ENCODE measurements around the gene ADAMTS1. TPM values are rescaled to one million over a fixed set of nuclear protein-coding genes. Genes with fewer than 3 reads are reported as not detected.

Gene ADAMTS1
- total RNA-seq, 1 experiment from 2014 or later = 17.8 TPM

- no peak overlapping the region for H3K4me3 Mint-ChIP-seq
- Histone ChIP-seq H4K5ac (ENCODE audit: insufficient read length, low read depth, low read length) (no peak overlapping the region), H2AFZ (ENCODE audit: low read length) (no peak overlapping the region), H3K79me1 (ENCODE audit: insufficient read depth, low read depth, low read length, poor library complexity, severe bottlenecking) (no peaks in the 10 kb centered on the region), H4K8ac (replicated peaks; ENCODE audit: insufficient read length, low read depth, low read length) (no peak overlapping the region), H2BK15ac (ENCODE audit: low read depth, low read length) (no peak overlapping the region), H2BK5ac (ENCODE audit: insufficient read length, low read length) (no peak overlapping the region), H3K79me2 (ENCODE audit: insufficient read depth, low read length) (no peaks in the 10 kb centered on the region; the same call in 1 of the 2 replicates), H3K4ac (ENCODE audit: low read depth, low read length) (no peak overlapping the region), H2AK5ac (ENCODE audit: insufficient read length, low read length) (no peak overlapping the region), H3K27me3 (ENCODE audit: insufficient read depth, low read length) (no peaks in the 10 kb centered on the region), H3K14ac (ENCODE audit: insufficient read depth, low read length) (no peak overlapping the region), H3K56ac (ENCODE audit: insufficient read length, low read depth, low read length) (no peak overlapping the region), H3T11ph (ENCODE audit: low read length) (no peak overlapping the region), H3K23ac (ENCODE audit: insufficient read length, low read depth, low read length) (no peak overlapping the region), H3K9ac (ENCODE audit: extremely low read depth, insufficient read length, low read length) (no peak overlapping the region), H2BK120ac (ENCODE audit: low read depth, low read length, poor library complexity, severe bottlenecking) (no peak overlapping the region), H3K4me1 (ENCODE audit: insufficient read depth, low read length) (0 out of 2 replicates have a peak, but pooled peaks cover 4% of the 10 kb centered on the region), H4K20me1 (ENCODE audit: control insufficient read depth, insufficient read depth, insufficient read length) (no peaks in the 10 kb centered on the region), H3K9me3 (ENCODE audit: control insufficient read depth, low read depth, low read length) (no peaks in the 10 kb centered on the region), H3K23me2 (ENCODE audit: insufficient read length, low read depth, low read length, poor library complexity, severe bottlenecking) (no peaks in the 10 kb centered on the region), H2BK20ac (ENCODE audit: low read depth, low read length, poor library complexity, severe bottlenecking) (no peak overlapping the region), H2BK12ac (ENCODE audit: insufficient read length, low read depth, low read length) (no peak overlapping the region), H3K4me2 (ENCODE audit: insufficient read depth, insufficient read length, low read length) (no peak overlapping the region), H4K91ac (ENCODE audit: insufficient read length, low read depth, low read length) (no peak overlapping the region), H3K27ac (ENCODE audit: insufficient read length, low read depth, low read length) (no peak overlapping the region), H3K18ac (ENCODE audit: insufficient read length, low read depth, low read length) (no peak overlapping the region)
- no CpG with 5 or more reads among the region's 3 CpGs for WGBS (ENCODE audit: extremely low coverage, insufficient read length, low lambda C conversion rate)
- peak; percentile 30; the same call in 2 of the 3 replicates for TF ChIP-seq CTCF (conservative IDR thresholded peaks at IDR 0.05)
- peak overlapping the region in 1 of 3 experiments; percentile 16; a peak in 1 of 7 replicates for H3K27ac Mint-ChIP-seq
- peaks cover 44 to 61% (median 58%) of the 10 kb centered on the region in 3 experiments for H3K36me3 Mint-ChIP-seq (ENCODE audit: insufficient read depth in 1 of 3, low read depth in 3 of 3)
- H3K4me1 Mint-ChIP-seq = peaks cover 7 to 8% of the 10 kb centered on the region in 2 experiments
- H3K27me3 Mint-ChIP-seq (ENCODE audit: low read depth) = no peaks in the 10 kb centered on the region
- no peak for DNase-seq
- H3K9me3 Mint-ChIP-seq = peaks cover 0 to 2% of the 10 kb centered on the region in 2 experiments; a peak in 1 of 5 replicates
Measured at GRCh38 chr21:26837539-26837938, 7.7 kb downstream of the ADAMTS1 start.
